Measurements from ENCODE around the gene UST.

DNA sequence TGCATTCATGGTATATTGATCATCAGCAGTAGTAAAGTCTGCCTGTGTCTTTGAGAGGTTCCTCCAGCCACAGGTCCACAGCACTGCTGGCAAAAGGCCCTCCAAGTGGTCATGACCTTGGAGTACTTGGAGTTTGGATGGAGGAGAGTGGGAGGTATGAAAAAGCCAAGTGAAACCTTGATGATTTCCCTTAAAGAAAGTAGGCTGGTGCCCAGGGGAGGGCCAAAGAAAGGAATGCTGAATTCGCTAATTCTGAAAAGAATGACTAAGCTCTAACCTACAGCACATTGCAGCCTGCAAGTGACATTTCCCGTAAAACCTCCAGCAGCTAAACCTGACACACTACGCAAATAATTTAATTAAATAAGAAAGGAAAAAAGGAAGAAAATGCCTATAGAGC is 347.3 kb downstream of the UST start:
- TF ChIP-seq, protein P1, sequence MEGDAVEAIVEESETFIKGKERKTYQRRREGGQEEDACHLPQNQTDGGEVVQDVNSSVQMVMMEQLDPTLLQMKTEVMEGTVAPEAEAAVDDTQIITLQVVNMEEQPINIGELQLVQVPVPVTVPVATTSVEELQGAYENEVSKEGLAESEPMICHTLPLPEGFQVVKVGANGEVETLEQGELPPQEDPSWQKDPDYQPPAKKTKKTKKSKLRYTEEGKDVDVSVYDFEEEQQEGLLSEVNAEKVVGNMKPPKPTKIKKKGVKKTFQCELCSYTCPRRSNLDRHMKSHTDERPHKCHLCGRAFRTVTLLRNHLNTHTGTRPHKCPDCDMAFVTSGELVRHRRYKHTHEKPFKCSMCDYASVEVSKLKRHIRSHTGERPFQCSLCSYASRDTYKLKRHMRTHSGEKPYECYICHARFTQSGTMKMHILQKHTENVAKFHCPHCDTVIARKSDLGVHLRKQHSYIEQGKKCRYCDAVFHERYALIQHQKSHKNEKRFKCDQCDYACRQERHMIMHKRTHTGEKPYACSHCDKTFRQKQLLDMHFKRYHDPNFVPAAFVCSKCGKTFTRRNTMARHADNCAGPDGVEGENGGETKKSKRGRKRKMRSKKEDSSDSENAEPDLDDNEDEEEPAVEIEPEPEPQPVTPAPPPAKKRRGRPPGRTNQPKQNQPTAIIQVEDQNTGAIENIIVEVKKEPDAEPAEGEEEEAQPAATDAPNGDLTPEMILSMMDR (conservative IDR thresholded peaks at IDR 0.05 in 1 of 2, IDR thresholded peaks at IDR 0.05 in 1 of 2; ENCODE audit: extremely low read depth in 1 of 2, insufficient read depth in 1 of 2, low read depth in 1 of 2, low read length in 2 of 2), result no peak
- TF ChIP-seq EZH2 (IDR thresholded peaks at IDR 0.05; ENCODE audit: borderline replicate concordance, low read length), result no peak

Measured in mammary epithelial cell (primary cell).